GM19372 (cell line): ENCODE measurements around the gene TRIB2.

Source experiments
- ATAC-seq: cut with Tn5 transposase; IDR thresholded peaks from one replicate; pipeline ENCODE4 v1.9.1; 2021; ENCODE audit warnings: mild to moderate bottlenecking, low read depth, moderate library complexity; ENCODE audit not compliant: unreplicated experiment

Gene TRIB2

DNA sequence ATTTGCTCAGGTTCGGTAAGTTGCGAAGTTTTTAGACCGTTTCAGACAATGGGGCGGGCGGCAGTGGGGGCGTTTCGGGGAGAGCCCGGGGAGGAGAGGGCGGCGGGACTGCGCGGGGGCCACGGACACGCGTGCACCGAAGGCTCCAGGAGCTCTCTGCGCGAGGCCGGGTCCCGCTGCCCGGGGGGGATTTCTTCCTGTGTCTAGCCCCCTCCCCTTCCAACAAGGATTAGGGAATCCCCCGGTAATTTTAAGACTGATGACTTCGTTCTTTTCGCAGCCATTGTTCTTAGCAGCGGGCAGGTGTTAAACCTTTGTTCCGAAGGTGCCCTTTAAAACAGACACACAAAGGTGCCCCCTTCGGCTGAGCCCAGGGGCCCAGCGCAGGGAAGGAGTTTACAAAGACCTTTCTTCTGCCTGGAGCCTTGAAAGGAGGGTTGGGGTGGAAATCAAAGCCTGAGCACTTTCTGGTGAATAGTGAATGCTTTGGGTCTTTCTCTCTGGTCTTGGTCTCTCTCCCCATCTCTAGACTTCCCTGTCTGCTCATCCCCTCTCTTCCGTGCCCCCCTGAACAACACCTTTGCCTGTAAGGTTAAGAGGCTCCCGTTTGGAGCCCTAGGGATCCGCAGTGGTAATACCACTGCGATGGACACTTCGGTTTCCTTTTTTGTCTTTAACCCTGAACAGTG, 2.1 kb downstream of the TRIB2 start:
- ATAC-seq = no peak

DNA sequence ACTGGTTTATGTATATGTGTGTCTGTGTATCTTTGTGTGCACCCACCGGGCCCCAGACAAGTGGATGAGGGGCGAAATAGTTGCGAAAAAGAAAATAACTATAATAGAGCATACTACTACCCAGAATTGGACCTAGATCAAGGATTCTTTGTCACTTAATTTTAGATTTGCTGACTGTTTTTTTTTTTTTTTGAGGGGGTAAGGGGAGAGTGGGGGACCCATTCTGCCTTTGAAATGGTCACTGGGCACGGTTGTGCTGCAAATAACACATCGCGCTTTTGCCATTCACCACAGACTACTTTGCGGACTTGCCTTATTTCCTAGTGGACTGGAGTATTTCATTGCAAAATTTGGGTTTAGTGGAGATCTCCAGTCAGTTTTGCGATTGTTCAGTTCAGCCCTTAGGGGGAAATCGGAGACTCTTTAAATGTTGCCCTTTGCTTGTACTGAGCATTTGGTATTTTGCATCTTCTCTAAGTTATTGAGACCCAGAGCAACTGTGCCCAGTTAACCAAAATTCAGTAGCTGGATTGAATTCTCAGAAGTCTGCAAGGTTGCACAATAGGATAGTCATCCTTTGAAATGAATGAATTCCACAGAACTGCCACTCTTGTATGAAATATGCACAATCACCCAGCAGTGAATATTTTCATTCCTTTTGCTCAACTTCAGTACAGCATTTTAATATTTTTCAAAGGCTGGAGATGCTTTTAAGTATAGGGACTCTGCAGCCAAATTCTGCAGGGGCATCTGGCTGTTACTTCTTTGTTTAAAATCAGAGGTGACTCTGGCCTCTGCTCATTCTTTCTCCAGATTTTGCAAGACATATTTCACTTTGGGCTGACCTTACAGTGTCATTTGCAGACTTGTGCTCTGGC, 2.9 kb downstream of the TRIB2 start:
- no peak for ATAC-seq

DNA sequence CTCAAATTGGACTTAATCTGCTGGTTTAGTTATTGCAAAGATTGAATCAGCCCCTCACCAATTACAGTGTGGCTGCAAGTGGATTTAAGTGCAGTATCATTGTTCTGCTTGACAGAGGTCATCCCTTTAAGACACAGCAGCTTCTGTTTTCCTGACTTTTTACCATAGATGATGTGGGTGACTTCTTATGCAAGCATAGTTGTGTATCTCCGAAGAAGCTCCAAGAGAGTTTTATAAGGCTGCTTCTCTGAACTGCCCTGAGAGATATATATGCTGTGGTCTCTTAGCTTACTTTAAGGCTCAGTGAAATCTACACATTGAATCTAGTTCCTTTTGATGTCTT, 3.5 kb downstream of the TRIB2 start:
- no peak for ATAC-seq

DNA sequence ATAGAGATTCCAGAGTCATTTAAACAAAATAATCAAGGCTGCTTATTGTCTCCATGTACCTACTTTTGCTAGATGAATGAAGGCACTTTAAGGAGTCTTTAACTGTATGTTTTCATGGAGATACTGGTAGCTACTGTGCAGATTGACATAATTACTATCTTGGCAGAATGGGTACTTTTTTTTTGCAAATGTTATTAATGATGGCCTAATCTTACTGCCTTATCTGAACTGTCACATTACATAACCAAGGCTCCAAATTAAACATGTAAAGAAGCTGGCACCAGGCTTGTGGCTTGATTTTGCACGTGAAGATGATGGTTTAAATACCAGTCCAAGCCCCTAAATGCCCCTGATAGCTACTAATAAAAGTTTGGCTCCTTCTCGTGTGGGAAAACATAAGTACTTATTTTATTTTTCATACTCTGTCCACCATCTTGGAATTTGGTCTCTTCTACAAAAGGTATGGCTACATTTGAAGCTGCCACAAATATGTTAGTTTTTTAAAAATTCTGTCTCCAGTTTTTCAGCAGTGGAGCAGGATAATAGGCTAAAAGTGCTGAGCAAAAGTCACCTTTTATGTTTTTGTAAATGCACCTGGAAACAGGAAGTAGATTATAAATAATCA, 4.1 kb downstream of the TRIB2 start:
- ATAC-seq = no peak

DNA sequence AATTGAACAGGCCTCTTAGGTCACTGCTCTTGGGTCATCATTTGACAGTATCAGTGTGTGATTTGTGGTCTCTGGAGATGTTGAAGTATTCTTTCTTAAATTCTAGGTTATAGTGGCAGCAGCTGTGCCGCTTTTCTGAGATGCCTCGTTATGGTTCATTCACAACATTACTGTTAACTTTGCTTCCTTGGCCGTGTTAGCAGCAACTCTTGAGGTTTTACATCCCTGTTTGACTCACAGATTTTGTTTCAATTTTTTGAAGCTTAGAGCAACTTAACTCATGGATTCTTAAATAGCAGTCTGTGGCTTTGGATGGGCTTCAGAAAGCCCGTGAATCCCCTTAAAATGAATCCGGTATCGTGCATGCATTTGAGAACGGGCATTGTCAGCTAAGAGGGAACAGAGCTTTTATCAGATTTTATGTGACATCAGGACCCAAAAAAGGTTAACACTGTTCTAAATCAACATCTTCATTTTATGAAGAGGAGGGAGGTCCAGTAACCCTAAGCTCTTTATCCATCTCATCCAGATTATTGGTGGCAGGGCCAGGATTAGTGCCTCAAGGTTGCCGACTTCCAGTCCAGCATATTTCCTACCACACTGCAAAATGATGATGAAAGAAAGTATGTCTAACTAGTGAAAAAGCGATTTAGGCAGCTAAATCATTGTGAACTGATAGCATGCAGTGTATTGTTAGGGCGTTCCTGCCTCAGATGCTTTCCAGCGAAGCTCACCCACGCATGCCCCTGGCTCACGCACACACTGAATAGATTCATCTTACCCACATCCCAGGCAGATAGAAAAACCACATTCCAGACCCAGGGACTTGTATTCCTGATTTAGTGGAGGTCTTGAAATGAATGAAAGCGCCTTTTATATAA, 5.1 kb downstream of the TRIB2 start:
- no peak for ATAC-seq

DNA sequence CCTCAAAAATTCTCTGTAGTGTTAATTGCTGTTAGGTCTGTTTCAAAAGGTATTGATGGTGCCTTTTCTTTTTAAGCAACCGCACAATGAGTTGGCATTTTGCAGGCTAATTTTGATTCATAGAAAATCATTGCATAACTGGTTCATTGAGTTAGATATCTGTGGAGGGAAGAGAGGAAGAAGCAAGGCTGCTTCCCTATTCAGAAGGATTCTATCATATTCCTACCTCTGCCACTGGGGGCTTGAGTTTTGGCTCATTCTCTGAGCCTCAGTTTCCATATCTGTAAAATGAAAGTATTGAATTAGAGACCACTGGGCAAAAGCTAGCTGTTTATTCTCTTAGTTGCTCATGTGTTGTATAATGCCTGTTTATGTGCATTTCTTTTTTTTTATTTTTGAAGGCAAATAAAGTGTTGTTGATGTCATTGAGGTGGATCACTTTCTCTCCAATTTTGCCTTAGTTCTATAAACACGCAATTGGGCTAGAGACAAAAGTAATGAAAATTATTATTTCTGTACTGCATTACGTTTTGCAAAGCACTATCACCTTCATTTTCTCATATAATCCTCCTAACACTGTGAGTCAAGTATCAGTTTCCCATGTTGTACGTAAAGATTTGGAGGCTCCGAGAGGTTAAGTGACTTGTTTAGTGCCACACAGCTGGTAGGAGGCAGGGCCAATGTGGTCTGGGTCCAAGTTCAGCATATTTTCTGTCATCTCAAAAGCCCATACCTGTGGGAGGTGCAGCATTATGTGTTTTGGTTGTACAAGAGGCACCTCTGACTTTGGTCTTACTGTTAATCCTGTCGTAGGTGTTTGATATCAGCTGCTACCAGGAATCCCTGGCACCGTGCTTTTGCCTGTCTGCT, 5.9 kb downstream of the TRIB2 start:
- no peak for ATAC-seq

DNA sequence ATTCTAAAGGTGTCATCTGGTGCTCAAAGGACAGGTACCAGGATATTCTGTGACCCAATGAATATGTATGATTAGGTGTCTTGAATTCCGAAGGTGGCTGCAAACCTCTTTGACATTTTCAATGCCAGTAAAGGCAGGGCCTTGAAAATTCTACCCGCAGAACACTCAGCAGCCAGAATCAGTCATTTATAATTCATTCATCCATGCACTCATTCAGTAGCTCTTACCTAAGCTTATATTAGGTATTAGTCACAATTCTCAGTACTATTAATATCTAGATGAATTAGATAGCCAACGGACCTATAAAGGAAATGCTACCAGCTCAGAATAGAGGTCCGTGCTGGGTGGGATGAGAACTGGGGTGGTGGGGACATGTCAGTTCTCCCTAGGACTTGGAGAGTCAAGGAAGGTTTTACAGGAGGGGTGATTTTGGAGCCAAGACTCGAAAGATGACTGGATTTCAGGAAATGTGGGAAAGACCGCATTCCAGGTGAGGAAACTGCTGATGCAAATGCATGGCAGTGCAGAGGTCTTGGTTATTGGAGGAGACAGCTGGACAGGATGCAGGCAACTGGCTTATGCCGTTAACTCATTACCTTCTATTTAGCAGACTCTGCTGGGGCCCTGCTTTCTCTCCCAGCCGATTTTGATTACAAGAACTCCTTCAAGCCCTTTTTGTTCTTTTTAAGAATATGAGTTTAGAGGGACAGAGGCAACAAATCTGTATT, 7.2 kb downstream of the TRIB2 start:
- no peak for ATAC-seq

DNA sequence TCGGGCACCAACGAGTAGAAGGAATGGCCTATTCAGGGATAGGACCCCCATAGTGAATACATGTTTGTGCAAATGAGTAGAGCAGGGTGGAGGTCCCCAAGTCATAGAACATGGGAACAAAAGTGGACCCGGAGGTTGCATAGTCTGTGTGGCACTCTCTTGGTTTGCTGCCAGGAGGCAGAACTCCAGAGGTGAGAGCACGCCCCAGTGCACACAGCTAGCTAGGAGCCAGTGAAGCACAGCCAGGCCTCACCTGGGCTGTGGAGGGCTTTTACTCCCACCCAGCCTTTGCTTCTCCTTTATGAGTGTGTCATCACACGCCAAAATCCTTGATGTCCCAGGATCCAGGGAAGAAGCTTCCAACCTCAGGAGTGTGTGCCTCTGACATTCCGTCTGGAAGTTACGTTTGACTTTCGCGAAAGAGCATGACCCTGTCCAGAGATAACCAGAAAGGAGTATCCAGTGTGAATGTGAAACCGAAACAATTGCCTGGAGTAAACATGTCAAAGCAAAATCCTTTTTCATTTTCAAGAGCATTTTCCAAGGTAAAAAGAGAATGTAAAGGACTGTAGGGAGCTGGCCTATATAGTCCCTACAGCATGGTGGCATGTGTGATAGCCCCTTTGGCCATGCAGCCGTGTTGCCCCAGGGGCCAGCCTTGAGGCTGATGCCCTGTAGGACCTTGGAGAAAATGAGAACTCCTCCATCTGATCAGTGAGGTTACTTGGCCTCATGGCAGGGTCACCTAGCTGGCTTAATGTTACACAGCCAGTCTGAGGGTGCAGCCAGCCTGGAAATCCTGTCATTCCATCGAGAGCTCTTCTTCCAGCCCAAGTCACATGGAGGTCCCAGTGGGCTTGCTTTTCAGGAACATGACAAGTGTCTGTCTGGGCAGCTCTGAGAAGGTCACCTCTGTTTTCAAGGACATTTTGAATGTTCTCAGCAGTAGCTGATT, 8.8 kb downstream of the TRIB2 start:
- ATAC-seq = no peak

DNA sequence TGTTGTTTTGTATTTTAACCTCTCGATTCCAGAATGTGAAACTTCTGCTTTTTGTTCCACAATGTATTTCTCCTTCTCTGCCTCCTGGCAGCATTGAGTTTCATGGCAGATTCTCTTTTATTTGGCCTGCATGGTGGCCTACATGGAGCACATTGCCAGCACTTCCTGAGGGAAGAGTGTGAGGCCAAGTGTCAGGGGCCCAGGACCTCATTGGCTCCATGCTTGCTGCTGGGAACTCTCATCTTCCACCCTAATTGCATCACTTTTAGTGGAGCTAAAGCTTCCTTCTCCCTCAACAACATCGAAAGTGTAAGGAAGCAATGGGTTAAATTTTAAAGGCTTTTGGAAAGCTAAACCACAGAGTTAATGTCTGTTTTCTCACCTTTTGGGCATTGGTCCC, 9.5 kb downstream of the TRIB2 start:
- no peak for ATAC-seq

DNA sequence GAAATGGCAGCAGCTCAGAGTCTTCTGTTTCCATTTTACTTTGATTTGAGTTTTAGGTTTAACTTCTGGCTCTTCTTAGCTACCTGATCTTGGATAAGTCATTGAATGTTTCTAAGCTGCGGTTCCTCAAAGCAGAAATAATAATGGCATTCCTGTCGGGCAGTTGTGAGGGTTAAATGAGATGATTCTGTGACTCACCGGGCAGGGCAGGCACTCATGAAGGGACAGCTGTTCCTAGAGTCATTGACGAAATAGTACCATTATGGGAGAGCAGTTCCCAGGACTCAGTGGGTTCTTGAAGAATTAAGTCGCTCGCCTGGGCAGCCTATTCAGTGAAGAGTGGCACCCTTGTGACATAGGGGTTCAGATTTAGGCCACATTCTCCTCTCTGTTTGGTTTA, 10.3 kb downstream of the TRIB2 start:
- no peak for ATAC-seq

DNA sequence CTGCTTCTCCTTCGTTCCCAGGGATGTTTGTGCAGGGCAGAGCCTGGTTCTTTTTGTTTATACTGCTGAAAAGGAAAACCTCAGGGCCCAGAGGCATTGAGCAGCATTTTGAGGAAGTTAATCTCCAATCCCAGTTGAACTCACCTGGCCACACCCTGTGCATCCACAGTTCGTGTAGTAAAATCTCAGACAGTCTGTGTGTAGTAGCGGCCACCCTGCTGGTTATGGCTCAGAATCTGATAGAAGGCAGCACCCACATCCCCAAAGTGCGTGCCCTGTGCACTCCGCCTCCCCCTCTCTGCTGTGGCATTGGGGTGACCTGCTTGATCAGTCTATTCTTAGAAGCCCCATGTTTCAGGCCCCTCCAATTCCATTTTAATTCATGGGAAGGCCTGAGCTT, 10.9 kb downstream of the TRIB2 start:
- ATAC-seq = no peak

DNA sequence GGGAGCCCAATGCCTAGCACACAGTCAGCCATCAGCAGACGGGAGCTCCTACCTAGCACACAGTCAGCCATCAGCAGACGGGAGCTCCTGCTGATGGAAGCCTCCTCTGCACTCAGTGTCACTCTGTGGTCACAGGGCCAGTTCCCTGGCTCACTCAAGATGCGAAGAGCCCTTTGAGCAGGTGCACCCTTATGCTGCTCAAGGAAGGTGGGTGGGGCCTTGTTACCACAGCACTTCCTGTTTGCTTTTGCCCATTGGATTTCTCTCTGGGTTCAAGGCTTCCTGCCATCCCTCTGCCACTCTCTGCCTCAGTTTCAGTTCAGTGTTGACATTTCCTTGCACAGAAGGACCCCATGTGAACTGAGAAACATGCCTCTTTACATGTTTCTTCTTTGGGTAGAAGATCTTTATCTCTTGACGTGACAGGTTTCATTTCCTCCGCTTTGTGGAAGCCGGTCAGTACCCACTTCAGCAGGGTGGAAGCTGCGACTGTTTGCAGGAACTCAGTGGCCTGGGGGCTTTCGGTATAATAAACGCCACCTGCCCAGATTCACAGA, 11.6 kb downstream of the TRIB2 start:
- ATAC-seq = peak; percentile 92

DNA sequence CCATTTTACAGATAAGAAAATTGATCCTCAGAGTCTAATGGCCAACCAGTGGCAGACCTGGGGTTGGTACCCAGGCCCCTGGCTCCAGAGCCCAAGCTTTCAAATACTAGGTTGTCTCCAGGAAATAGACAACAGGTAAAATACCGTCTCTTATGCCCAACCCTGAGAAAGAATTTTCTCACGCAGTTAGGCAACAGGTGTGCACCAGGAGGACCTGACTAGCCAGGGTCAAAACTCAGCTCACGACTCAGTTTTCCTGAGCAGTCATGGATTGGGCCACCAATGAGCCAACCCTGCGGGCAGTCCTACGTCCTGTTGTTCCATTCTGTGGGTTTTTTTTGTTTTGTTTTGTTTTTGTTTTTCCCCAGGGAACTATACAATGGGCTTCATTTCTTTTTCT, 13.5 kb downstream of the TRIB2 start:
- ATAC-seq = no peak

DNA sequence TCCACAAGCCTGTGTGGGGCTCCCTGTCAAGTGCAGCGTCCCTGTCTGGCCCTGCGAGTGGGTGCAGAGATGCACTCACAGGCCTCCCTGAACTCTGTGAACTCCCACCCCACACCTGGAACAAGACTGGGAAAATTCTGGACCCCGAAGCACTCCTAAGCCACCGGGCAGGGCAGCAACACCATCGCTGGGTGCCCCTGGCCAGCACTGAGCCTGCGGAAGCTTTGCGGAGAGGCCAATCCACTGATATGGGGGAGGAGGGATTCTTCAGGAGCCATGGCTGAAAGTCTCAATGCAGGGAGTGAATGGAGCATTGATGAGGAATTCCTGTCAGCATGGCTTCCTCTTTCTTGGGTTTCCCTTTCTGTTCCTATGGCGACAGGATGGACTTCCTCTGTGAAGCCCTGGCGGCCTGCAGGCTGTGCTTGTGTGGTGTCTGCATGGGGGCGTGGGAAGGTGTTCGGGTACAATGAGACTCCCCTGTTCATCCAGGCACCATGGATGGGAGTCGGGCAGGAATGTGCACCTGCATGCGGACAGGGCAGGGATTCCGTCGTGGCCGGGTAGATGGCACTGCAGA, 15.1 kb downstream of the TRIB2 start:
- ATAC-seq = no peak

DNA sequence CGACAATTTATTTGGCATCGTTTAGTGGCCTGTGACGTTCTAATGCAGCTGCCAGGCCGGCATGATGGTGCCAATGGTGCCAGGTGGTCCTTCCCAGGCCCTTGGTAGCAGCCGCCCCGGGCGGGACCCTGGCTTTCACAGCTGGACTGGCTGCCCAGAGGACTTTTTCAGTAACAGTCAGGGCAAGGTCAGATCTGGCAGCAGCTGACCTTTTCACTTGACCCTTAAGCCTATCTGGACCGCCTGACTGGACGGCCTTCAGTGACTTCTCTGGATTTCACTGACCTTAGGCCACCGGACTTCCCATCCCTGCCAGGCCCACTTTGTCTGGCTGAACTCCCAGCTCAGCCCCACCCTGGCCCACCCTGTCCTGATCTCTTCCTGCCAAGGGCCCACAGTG, 15.9 kb downstream of the TRIB2 start:
- ATAC-seq = no peak

DNA sequence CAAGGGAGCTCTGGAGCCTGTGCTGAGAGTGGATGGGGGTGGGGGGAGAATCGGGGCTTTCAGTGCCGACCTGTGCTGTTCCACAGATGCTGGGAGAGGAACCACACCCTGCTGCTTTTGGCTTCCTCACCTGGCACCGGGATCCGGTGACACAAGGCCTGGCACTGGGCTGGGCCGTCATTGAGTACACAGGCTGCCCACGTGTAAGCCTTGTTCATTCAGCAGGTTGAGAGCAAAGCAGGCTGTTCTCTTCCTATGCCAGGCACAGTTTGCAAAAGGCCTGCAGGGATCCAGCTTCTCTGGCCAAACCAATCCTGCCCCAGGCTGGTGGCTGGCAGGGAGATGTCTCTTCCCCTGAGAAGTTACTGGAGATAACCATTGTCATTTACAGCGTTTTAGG, 17.1 kb downstream of the TRIB2 start:
- ATAC-seq = no peak

DNA sequence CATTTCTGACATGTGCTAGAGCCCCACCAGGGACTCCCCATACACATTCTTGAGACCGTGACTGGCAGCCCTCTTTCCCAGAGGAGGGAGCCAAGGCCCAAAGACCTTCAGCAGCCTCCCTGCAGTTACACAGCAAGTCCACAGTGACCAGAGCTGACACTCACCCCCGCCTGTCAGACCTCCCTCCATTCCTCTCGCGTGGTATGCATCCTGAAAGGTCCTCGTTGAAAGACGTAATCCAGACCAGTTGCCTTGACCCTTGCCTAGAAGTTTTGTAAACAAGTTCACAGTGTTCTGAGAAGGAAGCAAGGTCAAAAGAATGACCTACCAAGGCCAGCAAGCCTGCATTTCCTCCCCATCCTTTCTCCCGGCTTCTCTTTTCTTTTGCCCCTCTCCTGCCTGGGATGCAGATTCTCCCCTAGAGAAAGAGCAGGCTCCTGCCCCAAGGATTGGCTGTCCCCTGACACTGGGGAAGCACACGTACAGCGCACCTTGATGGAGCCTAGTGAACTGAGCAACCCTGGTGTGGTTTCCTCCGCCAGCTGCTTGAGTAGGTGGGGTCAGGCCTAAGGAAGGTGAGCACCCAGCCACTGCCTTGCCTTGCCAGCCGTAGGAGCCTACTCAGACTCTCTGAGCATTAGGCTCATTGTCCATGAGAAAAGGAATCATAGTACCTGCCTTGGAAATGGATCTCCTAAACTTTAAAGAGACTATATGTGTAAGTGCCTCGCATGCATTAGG, 18.3 kb downstream of the TRIB2 start:
- no peak for ATAC-seq
